K562 (cell line): ENCODE data around the gene SARS2. TPM values are rescaled to one million over a fixed set of nuclear protein-coding genes. Genes with fewer than 3 reads are reported as not detected.

ENCODE experiments used
- ARID2 ChIP-seq: fragments of 450-650 bp; IDR thresholded peaks from 2 replicates; pipeline ENCODE4 v1.6.1; 2017; ENCODE audit warnings: antibody characterized with exemption, mild to moderate bottlenecking
- ATF2 ChIP-seq: sonication (generic); formaldehyde crosslinking; IDR thresholded peaks from 2 replicates; pipeline ENCODE4 v1.8.1; 2022; ENCODE audit warnings: missing genetic modification reagents
- ELF2 ChIP-seq: fragments of 250-450 bp; sonication (Bioruptor Pico); IDR thresholded peaks from 2 replicates; pipeline ENCODE4 v1.5.0; 2021; ENCODE audit warnings: mild to moderate bottlenecking
- ETV5 ChIP-seq: sonication (generic); formaldehyde crosslinking; IDR thresholded peaks from 2 replicates; pipeline ENCODE4 v1.4.0; 2020; ENCODE audit warnings: low read depth, mild to moderate bottlenecking, missing genetic modification reagents
- FIP1L1 ChIP-seq: fragments of 200-400 bp; formaldehyde crosslinking; IDR thresholded peaks from 2 replicates; pipeline ENCODE4 v1.6.1; 2018; ENCODE audit warnings: mild to moderate bottlenecking, low read depth, low read length; ENCODE audit not compliant: poor library complexity, severe bottlenecking
- FOXJ2 ChIP-seq: fragments of 200-800 bp; sonication (Bioruptor generic); IDR thresholded peaks from 2 replicates; pipeline ENCODE4 v1.6.1; 2016; ENCODE audit warnings: missing genetic modification characterization, missing compliant biosample characterization
- FUS ChIP-seq: fragments of 200-400 bp; formaldehyde crosslinking; optimal IDR thresholded peaks from 2 replicates; pipeline ENCODE3; 2017; ENCODE audit warnings: low read depth, low read length
- HES1 ChIP-seq: fragments of 450-650 bp; IDR thresholded peaks from 2 replicates; pipeline ENCODE4 v1.6.1; 2016; ENCODE audit warnings: low read depth, mild to moderate bottlenecking, moderate library complexity
- HMBOX1 ChIP-seq: sonication (generic); IDR thresholded peaks from 2 replicates; pipeline ENCODE4 v1.6.1; 2016
- HSF4 ChIP-seq: fragments of 250-450 bp; sonication (Bioruptor Pico); IDR thresholded peaks from 2 replicates; pipeline ENCODE4 v2.1.2; 2022; ENCODE audit warnings: mild to moderate bottlenecking, moderate library complexity, borderline replicate concordance
- KDM2B ChIP-seq: fragments of 250-450 bp; sonication (Bioruptor Pico); IDR thresholded peaks from 2 replicates; pipeline ENCODE4 v1.8.0; 2021; ENCODE audit warnings: mild to moderate bottlenecking, moderate library complexity
- MCM7 ChIP-seq, 2 experiments: fragments of 450-650 bp; IDR thresholded peaks; 2 replicates each; pipeline ENCODE4 v1.6.1; 2016 to 2018
- MEF2D ChIP-seq: conservative IDR thresholded peaks from 2 replicates; pipeline ENCODE4 v1.6.1; 2016; ENCODE audit warnings: low read depth, missing genetic modification characterization, missing compliant biosample characterization
- MTA2 ChIP-seq: fragments of 450-650 bp; IDR thresholded peaks from 2 replicates; pipeline ENCODE4 v1.6.1; 2016; ENCODE audit warnings: low read depth
- NCOA4 ChIP-seq: fragments of 450-650 bp; IDR thresholded peaks from 2 replicates; pipeline ENCODE4 v1.6.1; 2018; ENCODE audit warnings: mild to moderate bottlenecking; ENCODE audit not compliant: partially characterized antibody
- NRF1 ChIP-seq, 2 experiments: fragments of 450-650 bp; IDR thresholded peaks in 1 of 2; conservative IDR thresholded peaks in 1 of 2; 2 replicates each; pipeline ENCODE4 v1.6.1; 2014; ENCODE audit warnings: mild to moderate bottlenecking in 2 of 2
- POU5F1 ChIP-seq: fragments of 150-350 bp; IDR thresholded peaks from 2 replicates; pipeline ENCODE4 v1.6.1; 2014; ENCODE audit warnings: borderline replicate concordance, low read length, low read depth, mild to moderate bottlenecking; ENCODE audit not compliant: partially characterized antibody
- PTBP1 ChIP-seq: fragments of 200-400 bp; formaldehyde crosslinking; IDR thresholded peaks from 2 replicates; pipeline ENCODE4 v1.6.1; 2017; ENCODE audit warnings: low read depth, low read length
- SMARCE1 ChIP-seq: fragments of 450-650 bp; IDR thresholded peaks from 2 replicates; pipeline ENCODE4 v1.7.1; 2016; ENCODE audit warnings: mild to moderate bottlenecking
- TCF7L2 ChIP-seq: fragments of 150-350 bp; IDR thresholded peaks from 2 replicates; pipeline ENCODE4 v1.6.1; 2016; ENCODE audit warnings: low read depth, mild to moderate bottlenecking, low read length, moderate library complexity
- U2AF1 ChIP-seq: fragments of 200-400 bp; formaldehyde crosslinking; optimal IDR thresholded peaks from 2 replicates; pipeline ENCODE3; 2017; ENCODE audit warnings: mild to moderate bottlenecking, low read depth, low read length, moderate library complexity
- XRCC5 ChIP-seq: fragments of 200-400 bp; formaldehyde crosslinking; IDR thresholded peaks from 2 replicates; pipeline ENCODE4 v1.6.1; 2017; ENCODE audit warnings: low read depth, mild to moderate bottlenecking, low read length
- ZEB2 ChIP-seq: fragments of 450-650 bp; IDR thresholded peaks from 2 replicates; pipeline ENCODE4 v1.6.1; 2016
- ZFP36 ChIP-seq: fragments of 150-350 bp; IDR thresholded peaks from 2 replicates; pipeline ENCODE4 v1.6.1; 2018; ENCODE audit warnings: low read length, low read depth; ENCODE audit not compliant: partially characterized antibody
- ZNF175 ChIP-seq: fragments of 200-800 bp; sonication (Bioruptor generic); IDR thresholded peaks from 2 replicates; pipeline ENCODE4 v1.6.1; 2016; ENCODE audit warnings: low read depth, mild to moderate bottlenecking, missing genetic modification characterization, missing compliant biosample characterization
- ZNF311 ChIP-seq: fragments of 250-450 bp; sonication (Bioruptor Pico); IDR thresholded peaks from 2 replicates; pipeline ENCODE4 v1.4.0; 2020; ENCODE audit warnings: mild to moderate bottlenecking, moderate library complexity
- ZNF347 ChIP-seq: fragments of 450-650 bp; formaldehyde crosslinking; IDR thresholded peaks from 2 replicates; pipeline ENCODE4 v1.4.0; 2020; ENCODE audit warnings: low read depth, mild to moderate bottlenecking, moderate library complexity
- ZNF57 ChIP-seq: fragments of 450-650 bp; formaldehyde crosslinking; IDR thresholded peaks from 2 replicates; pipeline ENCODE4 v1.4.0; 2020; ENCODE audit warnings: mild to moderate bottlenecking, moderate library complexity
- ZNF586 ChIP-seq: fragments of 450-650 bp; formaldehyde crosslinking; conservative IDR thresholded peaks from 2 replicates; pipeline ENCODE4 v1.4.0; 2020; ENCODE audit warnings: mild to moderate bottlenecking, moderate library complexity
- polyA plus RNA-seq, 8 experiments: library from polyadenylated mRNA; depleted of rRNA in 4 of 8; stranded (reverse) in 5 of 8; unstranded in 3 of 8; fragments of >200 nt; fragmentation: Nextera tagmentation in 2 of 8; fragmentation: Illumina TruSeq in 1 of 8; extraction: Ambion mirVana in 2 of 8; extraction: Trizol in 1 of 8; gene quantifications; 2 replicates each; pipeline versions ENCODE4 v1.2.1 to v1.2.3, GENCODE V29; 2011 to 2014; ENCODE audit warnings: inconsistent platforms in 1 of 8, missing spikeins in 1 of 8
- total RNA-seq, 7 experiments: library from RNA; depleted of rRNA in 6 of 7; stranded (reverse); fragments of >200 nt in 6 of 7; fragmentation: Illumina TruSeq in 2 of 7; extraction: Trizol in 2 of 7; gene quantifications; 2 replicates each; pipeline versions ENCODE4 v1.2.1 to v1.2.3, GENCODE V29; 2011 to 2021; ENCODE audit warnings: low replicate concordance in 1 of 7

The SARS2 gene
- total and polyA plus RNA-seq, 9 of the 15 experiments (the other 6 are each of a cell fraction or from before 2014, with no cell fraction given), result 3.1 to 59.1 (median 31.7) TPM

- no peak for TF ChIP-seq SMARCE1
- no peak for TF ChIP-seq ZNF347 (CRISPR knock-in tag)
- peak; percentile 69; the same call in 1 of the 2 replicates for TF ChIP-seq ZNF175
- no peak for TF ChIP-seq ATF2 (CRISPR knock-in tag)
- peak; percentile 41; the same call in 1 of the 2 replicates for TF ChIP-seq KDM2B (CRISPR knock-in tag)
- TF ChIP-seq MTA2, result no peak
- peak; percentile 87 for TF ChIP-seq FOXJ2 (tag)
- TF ChIP-seq MEF2D (tag), result no peak
- no peak for TF ChIP-seq HES1
- peak; percentile 46; the same call in 1 of the 2 replicates for TF ChIP-seq ETV5
- TF ChIP-seq HMBOX1, result no peak
- TF ChIP-seq ZEB2, result no peak
- TF ChIP-seq U2AF1, result no peak
- TF ChIP-seq ZNF586, result no peak
- no peak for TF ChIP-seq FUS
- TF ChIP-seq ARID2, result no peak
- TF ChIP-seq ZNF57 (CRISPR knock-in tag), result no peak
- peak; percentile 72 to 79 for TF ChIP-seq NRF1 (conservative IDR thresholded peaks at IDR 0.05 in 1 of 2, IDR thresholded peaks at IDR 0.05 in 1 of 2)
- no peak for TF ChIP-seq ZNF311 (CRISPR knock-in tag)
- TF ChIP-seq PTBP1, result no peak
- no peak for TF ChIP-seq MCM7 (IDR thresholded peaks at IDR 0.05)
- TF ChIP-seq NCOA4, result no peak
- peak; percentile 99 for TF ChIP-seq ELF2 (CRISPR knock-in tag)
- no peak for TF ChIP-seq XRCC5
- no peak for TF ChIP-seq TCF7L2
- no peak for TF ChIP-seq FIP1L1
- peak; percentile 10 for TF ChIP-seq ZFP36
- TF ChIP-seq POU5F1, result peak; percentile 82
- TF ChIP-seq HSF4, result no peak
These were observed 30.9 kb downstream of the SARS2 start, which contains the start of the genes NFKBIB and SIRT2 (continued) for GRCh38 chr19:38899447-38900201.
